ENCODE results near the gene JSRP1. TPM values are rescaled to one million over a fixed set of nuclear protein-coding genes. Genes with fewer than 3 reads are reported as not detected.

JSRP1 gene
- total and polyA plus RNA-seq, 2 of the 8 experiments (the other 6 are each of a cell fraction or from before 2014, with no cell fraction given) = 0.24 to 0.56 TPM

DNA sequence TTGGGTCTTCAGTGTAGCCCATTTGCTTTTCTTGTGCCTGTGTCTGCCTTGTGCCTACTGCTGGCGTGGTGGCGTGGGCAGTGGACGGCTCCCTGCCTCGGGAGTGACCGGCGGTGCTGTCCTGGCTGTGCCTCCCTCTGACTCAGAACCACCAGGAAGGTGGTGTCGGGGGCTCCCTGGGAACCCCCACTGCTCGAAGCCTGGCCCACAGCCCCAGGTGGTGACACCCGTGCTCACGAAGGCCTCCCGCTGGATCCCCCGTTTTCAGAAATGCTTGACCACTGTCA lies 12.1 kb downstream of the JSRP1 start:
- Histone ChIP-seq H2BK120ac (replicated peaks; ENCODE audit: low read depth, low read length) (no peak overlapping the region), H3K4me3 (ENCODE audit: extremely low read depth in 1 of 4, insufficient read depth in 2 of 4, low read depth in 3 of 4, low read length in 4 of 4) (no peak overlapping the region), H2AK5ac (ENCODE audit: low read depth, low read length) (no peak overlapping the region), H3K9ac (replicated peaks in 1 of 4; ENCODE audit: extremely low read depth in 1 of 4, low read depth in 3 of 4, low read length in 3 of 4) (no peak overlapping the region), H3K79me2 (ENCODE audit: control insufficient read depth in 1 of 2, insufficient read depth in 2 of 2, low read length in 2 of 2) (peaks cover 26 to 51% of the 10 kb centered on the region in 2 experiments), H3K23ac (ENCODE audit: insufficient read length) (no peak overlapping the region), H2AFZ (ENCODE audit: low read length) (no peak overlapping the region), H3K27me3 (replicated peaks in 1 of 4; ENCODE audit: control insufficient read depth in 3 of 4, extremely low read depth in 1 of 4, insufficient read depth in 3 of 4, low read length in 3 of 4) (no peaks in the 10 kb centered on the region), H3K9me3 (ENCODE audit: insufficient read depth in 2 of 2, low read depth in 1 of 2, low read length in 1 of 2) (no peaks in the 10 kb centered on the region), H4K8ac (ENCODE audit: extremely low read depth, insufficient read depth, low read length) (no peak overlapping the region), H3K4ac (replicated peaks; ENCODE audit: insufficient read length, low read depth, low read length) (no peak overlapping the region), H3K36me3 (ENCODE audit: control insufficient read depth in 2 of 4, insufficient read depth in 4 of 4, low read length in 3 of 4) (peaks cover 28 to 49% (median 45%) of the 10 kb centered on the region in 4 experiments), H3K27ac (ENCODE audit: low read depth, low read length) (no peak overlapping the region; the same call in 1 of the 2 replicates), H3K14ac (ENCODE audit: insufficient read length) (no peak overlapping the region), H2BK5ac (ENCODE audit: low read depth, low read length) (no peak overlapping the region), H4K20me1 (replicated peaks in 1 of 2; ENCODE audit: control insufficient read depth in 1 of 2, insufficient read depth in 2 of 2, low read length in 2 of 2) (peaks cover 35 to 61% of the 10 kb centered on the region in 2 experiments), H4K91ac (replicated peaks; ENCODE audit: insufficient read length, low read length) (no peak overlapping the region), H4K5ac (ENCODE audit: insufficient read length, low read depth, low read length) (no peak overlapping the region), H3K4me1 (replicated peaks in 1 of 4; ENCODE audit: control insufficient read depth in 3 of 4, insufficient read depth in 4 of 4, low read length in 3 of 4) (peaks cover 0 to 12% (median 8%) of the 10 kb centered on the region in 4 experiments; a peak in 5 of 7 replicates), H2BK15ac (ENCODE audit: low read length) (no peak overlapping the region), H3K56ac (replicated peaks; ENCODE audit: insufficient read length, low read depth, low read length) (no peak overlapping the region), H3K18ac (ENCODE audit: extremely low read depth, low read length) (no peak overlapping the region), H2BK20ac (ENCODE audit: low read length) (no peak overlapping the region), H3K79me1 (ENCODE audit: low read depth, low read length) (peaks cover 20% of the 10 kb centered on the region), H2BK12ac (ENCODE audit: low read depth, low read length) (no peak overlapping the region), H3K23me2 (ENCODE audit: low read depth, low read length) (no peaks in the 10 kb centered on the region; the same call in 1 of the 2 replicates), H3K4me2 (ENCODE audit: insufficient read depth in 1 of 2, low read depth in 2 of 2, low read length in 2 of 2) (no peak overlapping the region)
- POLR2A ChIA-PET (ENCODE audit: partially characterized antibody) = interaction anchor here (0.8 to 10.3 kb wide), 5 partner anchors 9 to 28 kb away, joined by 3 to 206 read pairs (median 5); partner anchors contain the start of genes AMH and JSRP1
- WGBS, 2 experiments (ENCODE audit: extremely low coverage in 1 of 2, insufficient coverage in 1 of 2, insufficient read length in 1 of 2, insufficient replicate concordance in 2 of 2, low coverage in 1 of 2, low lambda C conversion rate in 2 of 2, missing lambda C conversion rate in 1 of 2) = 95% methylated on average over 12 of the region's 12 CpGs; no CpG with 5 or more reads in 1 of the 2 experiments
- DNase-seq (ENCODE audit: low read depth in 1 of 2, low spot score in 2 of 2) = no peak
- no peak for FAIRE-seq
- CTCF ChIA-PET (ENCODE audit: partially characterized antibody) = interaction anchor here (1.1 to 1.2 kb wide), 3 partner anchors 9 to 70 kb away, joined by 3 to 5 read pairs (median 4); no protein-coding TSS in a partner anchor
- no peak for TF ChIP-seq CREB1 (IDR thresholded peaks at IDR 0.05)
- no peak for TF ChIP-seq POLR2AphosphoS5 (IDR thresholded peaks at IDR 0.05; ENCODE audit: low read depth, low read length)
- TF ChIP-seq GTF2F1 (IDR thresholded peaks at IDR 0.05; ENCODE audit: borderline replicate concordance, low read depth, low read length) = no peak
- TF ChIP-seq EP300 (IDR thresholded peaks at IDR 0.05; ENCODE audit: borderline replicate concordance in 1 of 2, low read depth in 2 of 2, low read length in 2 of 2) = no peak
- no peak for TF ChIP-seq CHD1 (IDR thresholded peaks at IDR 0.05; ENCODE audit: low read depth, low read length)
- TF ChIP-seq SIX5 (IDR thresholded peaks at IDR 0.05; ENCODE audit: low read depth, low read length) = no peak
- TF ChIP-seq NANOG (IDR thresholded peaks at IDR 0.05; ENCODE audit: insufficient read depth, low read depth, low read length, poor library complexity, severe bottlenecking) = no peak
- TF ChIP-seq JUND (IDR thresholded peaks at IDR 0.05; ENCODE audit: low read length) = no peak
- no peak for TF ChIP-seq KDM4A (IDR thresholded peaks at IDR 0.05; ENCODE audit: low read depth, low read length, severe bottlenecking)
- TF ChIP-seq CHD2 (IDR thresholded peaks at IDR 0.05; ENCODE audit: low read length) = no peak
- TF ChIP-seq, protein P1, sequence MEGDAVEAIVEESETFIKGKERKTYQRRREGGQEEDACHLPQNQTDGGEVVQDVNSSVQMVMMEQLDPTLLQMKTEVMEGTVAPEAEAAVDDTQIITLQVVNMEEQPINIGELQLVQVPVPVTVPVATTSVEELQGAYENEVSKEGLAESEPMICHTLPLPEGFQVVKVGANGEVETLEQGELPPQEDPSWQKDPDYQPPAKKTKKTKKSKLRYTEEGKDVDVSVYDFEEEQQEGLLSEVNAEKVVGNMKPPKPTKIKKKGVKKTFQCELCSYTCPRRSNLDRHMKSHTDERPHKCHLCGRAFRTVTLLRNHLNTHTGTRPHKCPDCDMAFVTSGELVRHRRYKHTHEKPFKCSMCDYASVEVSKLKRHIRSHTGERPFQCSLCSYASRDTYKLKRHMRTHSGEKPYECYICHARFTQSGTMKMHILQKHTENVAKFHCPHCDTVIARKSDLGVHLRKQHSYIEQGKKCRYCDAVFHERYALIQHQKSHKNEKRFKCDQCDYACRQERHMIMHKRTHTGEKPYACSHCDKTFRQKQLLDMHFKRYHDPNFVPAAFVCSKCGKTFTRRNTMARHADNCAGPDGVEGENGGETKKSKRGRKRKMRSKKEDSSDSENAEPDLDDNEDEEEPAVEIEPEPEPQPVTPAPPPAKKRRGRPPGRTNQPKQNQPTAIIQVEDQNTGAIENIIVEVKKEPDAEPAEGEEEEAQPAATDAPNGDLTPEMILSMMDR (IDR thresholded peaks at IDR 0.05; ENCODE audit: control extremely low read depth in 1 of 3, insufficient read depth in 1 of 3, low read depth in 1 of 3, low read length in 3 of 3) = no peak
- no peak for TF ChIP-seq CBX8 (IDR thresholded peaks at IDR 0.05; ENCODE audit: borderline replicate concordance, low read depth, low read length)
